IPS DF 4.7 (cell line): ENCODE measurements around the gene DNAI4.
"Not testable (repeated sequence)": the region's sequence is repeated elsewhere in the genome, so short reads cannot be mapped to it uniquely, and the experiment has no call there.

Source experiments
- DNase-seq: peaks from one replicate; pipeline ENCODE4 v3.0.0-alpha.2; 2013; ENCODE audit warnings: low spot score; ENCODE audit errors: extremely low read depth

DNAI4 gene

DNA sequence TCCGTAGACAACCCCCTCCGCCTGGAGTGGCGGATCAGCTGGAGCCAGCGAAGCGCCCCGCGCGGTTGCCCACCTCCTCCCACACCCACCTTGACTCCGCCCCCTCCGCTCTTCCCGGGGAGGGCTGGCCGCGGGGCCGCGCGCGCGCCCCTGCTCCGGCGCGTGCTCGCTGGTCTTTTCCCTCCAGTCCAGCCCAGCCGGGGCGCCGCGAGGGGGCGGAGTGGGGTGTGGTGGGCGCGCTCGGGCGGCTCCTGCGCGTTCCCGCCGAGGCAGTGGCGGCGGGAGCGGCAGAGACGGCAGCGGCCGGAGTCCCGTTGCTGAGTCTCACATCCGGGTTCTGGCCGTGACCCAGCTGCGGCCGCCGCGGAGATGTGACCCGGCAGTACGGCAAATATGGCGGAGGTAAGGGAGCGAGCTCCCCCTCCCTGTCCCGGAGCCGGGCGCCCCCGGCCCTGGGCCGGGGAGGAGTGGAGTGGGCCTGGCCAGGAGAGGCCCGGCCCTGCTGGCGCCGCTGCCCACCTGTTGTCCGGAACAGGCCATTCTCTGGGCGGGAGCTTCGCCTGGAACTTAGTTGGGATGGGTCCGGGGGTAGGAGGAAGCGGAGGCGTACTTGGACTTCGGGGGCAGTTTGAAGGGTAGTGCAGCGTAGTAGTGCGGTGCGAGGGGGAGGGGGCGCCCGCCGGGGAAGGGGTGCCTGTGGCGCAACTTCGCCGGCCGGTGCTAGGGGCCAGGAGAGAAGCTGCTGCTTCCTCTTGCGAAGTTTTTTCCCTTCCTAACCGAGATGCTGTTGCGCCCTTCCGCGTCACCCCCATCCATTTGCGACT is 5.6 kb upstream of the DNAI4 start:
- no peak for DNase-seq

DNA sequence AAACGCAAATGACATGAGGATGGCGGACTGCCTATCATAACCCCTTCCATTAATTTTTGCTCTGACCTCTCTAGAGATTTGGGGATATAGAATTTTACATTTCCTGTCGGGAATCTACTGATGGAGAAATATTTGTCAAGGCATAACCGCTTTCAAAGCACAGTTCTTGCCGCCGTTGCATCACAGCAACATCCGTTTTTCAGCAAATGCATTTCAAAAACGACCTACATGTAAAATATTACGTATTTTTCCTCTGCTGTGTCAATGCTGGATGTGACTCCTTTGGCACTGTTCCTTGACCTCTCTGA is 5.0 kb upstream of the DNAI4 start:
- no peak for DNase-seq

DNA sequence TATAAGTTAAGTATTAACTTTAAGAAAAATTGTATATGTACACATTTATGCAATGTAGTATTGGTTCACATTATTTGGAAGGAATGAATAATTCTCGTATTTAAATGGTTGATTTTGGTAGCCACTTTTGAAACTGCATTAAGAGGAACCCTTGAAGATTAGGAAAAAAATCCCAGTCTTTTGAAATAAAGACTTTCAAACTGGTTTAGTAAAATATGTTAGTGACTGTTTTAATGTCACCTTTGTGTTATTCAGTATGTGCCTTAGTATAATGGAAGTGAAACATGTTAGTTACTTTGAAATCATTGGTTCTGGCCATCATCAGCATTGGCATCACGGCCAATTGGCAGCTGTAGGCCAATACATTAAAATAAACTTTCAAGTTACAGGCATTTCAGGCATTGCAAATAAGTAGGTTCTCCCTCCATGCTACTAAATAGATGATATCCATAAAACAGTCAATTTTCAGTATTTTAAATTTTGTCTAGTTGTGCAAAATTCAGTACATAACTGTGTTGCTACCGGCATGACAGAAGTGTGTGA is 4.6 kb upstream of the DNAI4 start:
- no peak for DNase-seq

GRCh38 chr1:66927528-66927927 is 2.9 kb upstream of the DNAI4 start:
- no peak for DNase-seq

- DNase-seq = no peak
Measured at GRCh38 chr1:66925944-66926343, 1.3 kb upstream of the DNAI4 start.

- DNase-seq = no peak
Measured at GRCh38 chr1:66925558-66925910, 878 bp upstream of the DNAI4 start.

DNA sequence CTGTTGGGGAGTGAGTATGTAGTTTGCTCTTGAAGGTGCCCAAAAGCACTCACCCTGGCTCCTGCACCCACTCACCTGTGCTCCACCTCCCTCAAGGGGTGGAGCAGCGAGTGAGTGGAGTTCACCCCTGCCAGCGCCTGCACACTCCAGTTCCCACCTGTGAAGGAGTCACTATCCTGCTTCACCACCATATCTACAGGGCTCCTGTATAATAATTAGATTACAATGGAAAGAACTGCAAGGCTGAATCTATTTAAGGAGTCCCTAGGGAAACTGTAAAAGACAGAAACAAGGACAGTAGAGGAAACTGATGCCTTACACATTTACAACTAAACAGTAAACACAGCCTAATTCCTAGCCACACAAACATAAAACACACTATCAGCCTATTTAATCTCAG is 4.1 kb downstream of the DNAI4 start:
- no peak for DNase-seq

DNA sequence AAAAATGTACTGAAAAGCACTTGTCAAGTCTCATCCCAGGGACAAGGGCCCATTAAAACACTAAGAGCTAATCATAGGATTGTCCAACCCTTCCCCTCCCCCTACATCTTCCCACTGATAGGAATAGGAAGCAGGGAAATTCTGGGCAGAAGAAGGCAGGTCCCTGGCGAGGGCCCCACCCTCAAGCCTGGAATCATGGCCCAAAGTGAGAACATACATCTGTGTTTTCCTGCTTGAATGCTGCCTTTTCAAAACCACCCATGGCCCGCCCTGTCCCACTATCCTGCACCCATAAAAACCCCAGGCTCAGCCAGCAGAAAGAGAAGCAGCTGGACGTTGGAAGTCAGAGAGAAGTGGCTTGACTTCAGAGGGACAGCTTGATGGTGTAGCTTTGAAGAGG is 4.8 kb downstream of the DNAI4 start:
- DNase-seq = no peak

DNA sequence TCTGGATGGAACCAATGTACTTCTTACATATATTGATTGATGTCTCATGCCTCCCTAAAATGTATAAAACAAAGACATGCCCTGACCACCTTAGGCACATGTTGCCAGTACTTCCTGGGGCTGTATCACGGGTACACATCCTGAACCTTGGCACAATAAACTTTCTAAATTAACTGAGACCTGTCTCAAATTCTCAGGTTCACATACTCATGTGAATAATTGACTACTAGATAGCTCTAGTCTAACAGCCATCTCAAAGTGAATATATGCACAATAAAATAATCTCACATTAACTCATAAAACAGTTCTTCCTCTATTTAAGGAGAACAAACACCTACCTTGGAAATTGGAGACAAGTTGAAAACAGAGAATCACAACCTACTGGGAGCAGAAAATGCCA is 5.6 kb downstream of the DNAI4 start:
- no peak for DNase-seq

DNA sequence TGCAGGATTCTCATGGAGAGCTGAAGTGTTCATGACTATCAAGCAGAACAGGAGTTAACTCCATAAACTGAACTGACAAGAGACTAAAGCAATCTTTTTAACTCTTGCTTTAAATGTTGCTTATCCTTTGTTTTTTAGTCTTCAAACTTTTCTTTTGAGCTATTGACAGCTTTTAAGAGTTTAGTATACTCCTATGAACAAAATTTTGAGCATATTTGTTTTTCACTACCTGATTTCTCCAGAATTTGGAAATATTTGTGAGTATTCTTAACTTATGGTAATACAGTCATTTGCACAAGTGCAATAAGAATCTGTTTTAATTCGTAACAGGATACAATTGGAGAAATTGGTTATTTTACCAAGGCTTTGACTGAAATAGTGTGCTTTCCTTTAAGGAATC is 7.2 kb downstream of the DNAI4 start:
- DNase-seq = no peak

DNA sequence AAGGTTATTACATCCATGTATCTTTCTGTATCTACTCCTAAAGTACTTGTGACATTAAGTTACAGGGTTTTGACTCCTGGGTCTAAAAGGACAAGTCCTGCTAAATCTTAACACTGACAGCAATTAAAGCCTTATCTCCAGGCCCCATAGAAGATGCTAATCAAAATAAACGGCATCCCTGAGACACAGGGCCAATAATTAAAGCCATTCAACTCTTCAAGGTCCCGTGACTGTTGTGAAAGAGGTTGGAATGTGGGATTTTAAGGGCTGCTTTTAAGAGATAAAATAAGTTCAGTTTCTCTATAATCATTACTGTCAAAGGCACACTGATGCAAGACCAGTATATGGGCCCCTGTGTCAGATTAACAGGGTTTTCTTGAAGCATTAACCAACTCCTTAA is 8.3 kb downstream of the DNAI4 start:
- no peak for DNase-seq

DNA sequence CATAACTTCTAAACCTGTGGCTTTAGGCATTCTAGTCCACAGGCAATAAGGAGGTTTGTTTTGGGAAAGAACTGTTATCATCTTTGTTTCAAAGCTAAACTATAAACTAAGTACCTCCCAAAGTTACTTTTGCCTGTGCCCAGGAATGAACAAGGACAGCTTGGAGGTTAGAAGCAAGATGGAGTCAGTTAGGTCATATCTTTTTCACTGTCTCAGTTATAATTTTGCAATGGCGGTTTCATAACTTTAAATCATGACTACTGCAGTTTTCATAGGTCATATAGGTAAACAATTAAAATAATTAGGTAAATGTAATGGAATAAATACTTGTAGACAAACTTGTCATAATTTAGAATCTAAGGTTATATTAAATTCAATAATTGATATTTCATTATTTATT is 9.5 kb downstream of the DNAI4 start:
- DNase-seq = not testable (repeated sequence)

DNA sequence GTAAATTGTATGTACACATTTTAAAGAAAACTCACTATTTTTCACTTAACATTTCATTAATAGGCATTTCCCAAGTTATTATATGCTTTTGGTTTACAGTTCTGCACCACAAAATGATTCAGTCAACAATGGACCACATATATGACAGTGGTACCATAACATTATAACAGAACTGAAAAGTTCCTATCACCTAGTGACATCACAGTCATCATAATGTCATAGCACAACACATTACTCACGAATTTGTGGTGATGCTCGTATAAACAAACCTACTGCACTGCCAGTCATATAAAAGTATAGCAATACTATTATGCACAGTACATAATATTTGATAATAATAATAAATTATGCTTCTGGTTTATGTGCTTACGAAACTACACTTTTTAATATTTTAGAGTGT is 30.9 kb downstream of the DNAI4 start:
- DNase-seq = no peak

GRCh38 chr1:66890621-66891020 is 34.0 kb downstream of the DNAI4 start:
- no peak for DNase-seq

DNA sequence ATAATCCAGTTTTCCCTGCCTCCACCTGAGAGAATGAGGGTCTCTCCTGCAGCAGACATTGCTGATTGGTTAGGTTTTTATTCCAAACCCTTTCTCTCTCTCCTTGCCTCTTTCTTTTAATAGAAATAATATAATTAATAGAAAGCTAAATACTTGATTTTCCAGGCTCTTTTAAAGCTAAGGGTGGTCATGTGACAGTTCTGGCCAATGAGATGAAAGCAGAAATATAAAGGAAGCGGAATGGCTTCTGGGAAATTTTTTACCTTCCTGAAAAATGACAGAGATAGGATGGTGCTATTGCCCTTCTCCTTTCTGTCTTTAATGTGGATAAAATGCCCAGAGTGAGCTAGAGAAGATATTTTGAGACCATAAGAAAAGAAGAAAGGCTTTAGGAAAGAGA is 35.6 kb downstream of the DNAI4 start:
- DNase-seq = no peak

DNA sequence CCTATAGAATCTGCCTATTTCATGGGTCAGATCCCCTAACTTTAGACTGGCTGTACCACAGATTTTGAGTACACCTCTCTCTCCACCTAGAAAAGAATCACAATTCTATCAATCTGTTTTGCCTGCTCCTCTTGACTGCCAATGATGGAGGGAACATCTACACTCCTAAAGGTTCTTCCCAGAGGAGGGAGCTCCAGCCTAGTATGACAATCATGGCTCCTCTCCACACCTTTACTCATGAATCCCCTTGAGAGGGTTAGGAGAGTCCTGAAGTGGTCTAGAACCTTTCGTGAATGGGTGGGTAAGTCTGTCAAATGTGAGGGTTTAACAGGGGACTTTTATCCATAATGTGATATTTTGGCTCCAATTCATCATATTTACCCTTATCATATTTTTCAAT is 48.0 kb downstream of the DNAI4 start:
- DNase-seq = no peak

- DNase-seq = no peak
Measured at GRCh38 chr1:66873111-66873510, 51.5 kb downstream of the DNAI4 start.

DNA sequence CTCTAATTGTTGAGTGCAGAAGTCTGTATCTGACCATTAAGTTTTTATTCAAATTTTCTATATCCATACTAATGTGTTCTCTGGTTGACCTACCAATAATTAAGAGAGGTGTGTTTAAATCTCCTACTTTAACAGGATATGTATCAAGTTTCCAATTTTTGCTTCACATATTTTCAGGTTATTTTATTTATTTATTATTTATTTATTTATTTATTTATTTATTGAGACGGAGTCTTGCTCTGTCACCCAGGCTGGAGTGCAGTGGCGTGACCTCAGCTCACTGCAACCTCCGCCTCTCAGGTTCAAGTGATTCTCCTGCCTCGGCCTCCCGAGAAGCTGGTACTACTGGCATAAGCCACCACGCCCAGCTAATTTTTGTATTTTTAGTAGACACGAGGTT is 52.6 kb downstream of the DNAI4 start:
- DNase-seq = not testable (repeated sequence)

- DNase-seq = no peak
Measured at GRCh38 chr1:66867501-66867900, 57.2 kb downstream of the DNAI4 start.

GRCh38 chr1:66860529-66860928 is 64.1 kb downstream of the DNAI4 start:
- DNase-seq = no peak

DNA sequence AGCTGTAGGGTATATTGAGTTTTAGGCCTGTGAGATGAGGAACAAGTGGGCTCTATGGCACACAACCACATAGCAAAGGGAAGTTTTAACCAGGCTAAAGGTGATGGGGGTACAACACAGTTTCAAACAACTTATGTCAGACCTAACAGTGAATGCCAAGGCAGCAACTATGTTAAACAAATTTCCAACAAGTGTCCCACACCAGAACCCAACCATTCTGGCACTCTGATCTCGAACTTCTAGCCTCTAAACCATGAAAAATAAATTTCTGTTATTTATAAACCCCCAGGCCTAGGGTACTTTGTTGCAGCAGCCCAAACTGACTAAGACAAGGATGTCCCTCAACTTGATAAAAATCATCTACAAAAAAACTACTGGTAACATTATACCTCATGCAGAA is 71.3 kb downstream of the DNAI4 start:
- no peak for DNase-seq

DNA sequence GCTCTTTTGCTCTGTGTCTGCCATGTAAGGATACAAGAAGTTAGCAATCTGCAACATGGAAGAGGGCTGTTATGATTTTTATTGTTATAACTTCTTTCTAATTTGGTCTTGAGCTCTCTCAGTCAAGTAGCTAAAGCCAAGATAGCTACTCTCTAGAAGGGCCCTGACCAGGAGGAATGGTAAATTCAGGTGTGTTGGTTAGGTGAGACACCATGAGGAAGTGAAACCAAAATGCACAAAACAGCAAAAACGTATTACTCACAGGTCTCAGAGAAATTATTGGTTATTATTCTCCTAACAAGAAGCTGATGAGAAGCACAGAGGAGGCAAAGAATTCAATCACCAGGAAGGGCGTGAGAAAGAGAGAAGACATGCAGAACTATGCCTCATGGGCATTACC is 71.8 kb downstream of the DNAI4 start:
- DNase-seq = no peak

- DNase-seq = no peak
Measured at GRCh38 chr1:66850989-66851388, 73.7 kb downstream of the DNAI4 start.

DNA sequence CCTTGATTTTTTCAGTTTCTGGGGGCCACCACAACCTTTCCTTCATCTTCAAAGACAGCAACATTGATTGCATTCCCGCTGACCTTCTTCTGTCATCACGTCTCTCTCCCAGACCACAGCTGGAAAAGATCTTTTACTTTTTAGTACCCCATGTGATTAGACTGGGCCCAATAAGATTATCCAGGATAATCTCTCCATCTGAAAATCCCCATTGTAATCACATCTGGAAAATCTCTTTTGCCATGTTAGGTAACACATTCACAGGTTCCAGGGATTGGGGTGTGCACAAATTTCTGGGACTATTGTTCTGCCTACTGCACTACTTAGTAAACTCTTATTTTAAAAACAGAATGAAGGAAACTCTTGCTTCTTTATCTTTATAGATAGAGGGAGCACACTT is 76.5 kb downstream of the DNAI4 start:
- no peak for DNase-seq
